A673 (cell line): ENCODE data around the gene ING5.

ENCODE experiments used
- CTCF ChIP-seq: fragments of 300-800, 200-600 bp; sonication (generic); conservative IDR thresholded peaks from 2 replicates; pipeline ENCODE4 v1.5.1; 2017; ENCODE audit warnings: low read depth, mild to moderate bottlenecking, antibody characterized with exemption, low read length, moderate library complexity, mixed read lengths
- EZH2 ChIP-seq: fragments of 200-600 bp; sonication (generic); IDR thresholded peaks from 2 replicates; pipeline ENCODE4 v1.6.1; 2017; ENCODE audit warnings: borderline replicate concordance, low read depth, mild to moderate bottlenecking, mixed read lengths, antibody characterized with exemption, low read length; ENCODE audit not compliant: poor library complexity, severe bottlenecking

- no peak; the same call in 1 of the 2 replicates for TF ChIP-seq CTCF
- TF ChIP-seq EZH2: no peak
These were observed 32.3 kb downstream of the ING5 start for GRCh38 chr2:241734208-241734466.
